Uterus (tissue), 2 donors: ENCODE measurements around the gene ADAMTSL1.

Experiments used
- CTCF ChIP-seq, 4 experiments: fragments of 200-600 bp in 2 of 4; fragments of 450-650 bp in 2 of 4; sonication (generic) in 2 of 4; IDR thresholded peaks; one replicate each; pipeline ENCODE4 v1.5.1; 2016 to 2019; ENCODE audit warnings: antibody characterized with exemption in 4 of 4, mild to moderate bottlenecking in 2 of 4, moderate library complexity in 1 of 4
- POLR2A ChIP-seq, 2 donors: fragments of 450-650 bp; IDR thresholded peaks; one replicate each; pipeline ENCODE4 v1.6.1; 2016; ENCODE audit warnings: antibody characterized with exemption in 2 of 2, mild to moderate bottlenecking in 1 of 2, moderate library complexity in 1 of 2

- TF ChIP-seq CTCF (IDR thresholded peaks at IDR 0.05): no peak
- peak in 1 of 2 donors; percentile 15 for TF ChIP-seq POLR2A (IDR thresholded peaks at IDR 0.05)
Measured at GRCh38 chr9:18785604-18786003, 311.7 kb downstream of the ADAMTSL1 start.
